OCI-LY7 (cell line): ENCODE measurements around the gene SLCO1A2. TPM values are rescaled to one million over a fixed set of nuclear protein-coding genes. Genes with fewer than 3 reads are reported as not detected.

Experiments
- BruUV-seq: library from RNA; stranded (reverse); fragments of 400-500 nt; replicated peaks from 2 replicates; lab custom pipeline; 2021; lab: Mats Ljungman, UMichigan
- CTCF ChIA-PET: fragments of 300-600 bp; sonication (Branson Sonifier 250); formaldehyde crosslinking; loops from one replicate; lab custom pipeline; 2022; ENCODE audit warnings: antibody characterized with exemption; ENCODE audit not compliant: unreplicated experiment; lab: Charles Lee
- POLR2A ChIA-PET: fragments of 300-600 bp; sonication (Branson Sonifier 250); formaldehyde crosslinking; loops from one replicate; lab custom pipeline; 2022; ENCODE audit warnings: antibody characterized with exemption; lab: Charles Lee
- DNase-seq: peaks from one replicate; pipeline ENCODE4 v3.0.0-alpha.2; 2015; ENCODE audit warnings: low spot score
- H2AFZ ChIP-seq: fragments of 200-600 bp; sonication (generic), shearing (Covaris generic); 2 replicates; pipeline ENCODE4 v1.6.1; 2014; ENCODE audit warnings: mild to moderate bottlenecking, antibody characterized with exemption, low read length, moderate library complexity
- H3K27ac ChIP-seq: fragments of 200-600 bp; sonication (generic); 2 replicates; pipeline ENCODE4 v1.5.1; 2014; ENCODE audit warnings: mixed run types, low read depth, mild to moderate bottlenecking, moderate library complexity, low read length, inconsistent platforms; ENCODE audit not compliant: poor library complexity, severe bottlenecking
- H3K36me3 ChIP-seq: fragments of 200-600 bp; sonication (generic); 2 replicates; pipeline ENCODE4 v1.6.1; 2014; ENCODE audit warnings: mild to moderate bottlenecking, antibody characterized with exemption, low read length, moderate library complexity, mixed read lengths; ENCODE audit not compliant: insufficient read depth
- H3K4me1 ChIP-seq: fragments of 200-600 bp; sonication (generic); 2 replicates; pipeline ENCODE4 v1.5.1; 2014; ENCODE audit warnings: mild to moderate bottlenecking, low read length; ENCODE audit not compliant: insufficient read depth, poor library complexity, severe bottlenecking
- H3K4me2 ChIP-seq: fragments of 200-600 bp; sonication (generic); 2 replicates; pipeline ENCODE4 v1.6.1; 2014; ENCODE audit warnings: mild to moderate bottlenecking, low read length
- H3K4me3 ChIP-seq: fragments of 200-600 bp; sonication (generic); 2 replicates; pipeline ENCODE4 v1.5.1; 2014; ENCODE audit warnings: mild to moderate bottlenecking, low read depth, low read length; ENCODE audit not compliant: poor library complexity, severe bottlenecking
- H3K79me2 ChIP-seq: fragments of 200-600 bp; sonication (generic); 2 replicates; pipeline ENCODE4 v1.6.1; 2016; ENCODE audit warnings: low read depth, mild to moderate bottlenecking, low read length, moderate library complexity, mixed read lengths; ENCODE audit not compliant: insufficient read depth
- H3K9me2 ChIP-seq: fragments of 200-600 bp; sonication (generic); 2 replicates; pipeline ENCODE4 v1.6.1; 2016; ENCODE audit warnings: mild to moderate bottlenecking, low read length, mixed read lengths; ENCODE audit not compliant: insufficient read depth
- H3K9me3 ChIP-seq: fragments of 200-600 bp; sonication (generic); 2 replicates; pipeline ENCODE4 v1.6.1; 2014; ENCODE audit warnings: mild to moderate bottlenecking, mixed run types, low read length, mixed read lengths
- H4K20me1 ChIP-seq: fragments of 200-600 bp; sonication (generic); 2 replicates; pipeline ENCODE4 v1.6.1; 2014; ENCODE audit warnings: mild to moderate bottlenecking, antibody characterized with exemption, low read length, moderate library complexity, mixed read lengths; ENCODE audit not compliant: insufficient read depth
- CTCF ChIP-seq: fragments of 200-600 bp; sonication (generic); conservative IDR thresholded peaks from 2 replicates; pipeline ENCODE4 v1.5.1; 2014; ENCODE audit warnings: mild to moderate bottlenecking, antibody characterized with exemption, low read length, moderate library complexity, mixed read lengths
- EZH2phosphoT487 ChIP-seq: fragments of 200-600 bp; sonication (generic); IDR thresholded peaks from 2 replicates; pipeline ENCODE4 v1.6.1; 2018; ENCODE audit warnings: low read depth, borderline replicate concordance, mild to moderate bottlenecking, mixed run types, antibody characterized with exemption, low read length, moderate library complexity, mixed read lengths
- intact Hi-C: fragments of 100-400 bp; cut with micrococcal nuclease; formaldehyde crosslinking; loops from one replicate; pipeline ENCODE4 v1.10.0; 2022; ENCODE audit not compliant: unreplicated experiment
- total RNA-seq, 2 experiments: library from RNA; depleted of rRNA in 1 of 2; stranded (reverse); fragments of >200 nt in 1 of 2; shearing (Covaris generic) in 1 of 2; gene quantifications; 2 replicates each; pipeline ENCODE4 v1.2.3, GENCODE V29; 2014 to 2022

The SLCO1A2 gene
- total RNA-seq, 2 experiments from 2014 or later = not detected

- Histone ChIP-seq H3K4me2 (no peak overlapping the region), H4K20me1 (no peaks in the 10 kb centered on the region), H3K27ac (no peak overlapping the region), H3K79me2 (no peaks in the 10 kb centered on the region), H3K9me3 (no peaks in the 10 kb centered on the region), H2AFZ (no peak overlapping the region), H3K9me2 (no peaks in the 10 kb centered on the region), H3K36me3 (no peaks in the 10 kb centered on the region), H3K4me1 (no peaks in the 10 kb centered on the region), H3K4me3 (no peak overlapping the region)
- TF ChIP-seq CTCF (no peak), EZH2phosphoT487 (no peak)
- CTCF ChIA-PET = no interaction called here
- BruUV-seq = no TSS peak
- intact Hi-C loops = no loop called here
- POLR2A ChIA-PET = no interaction called here
- no peak for DNase-seq
Measured at GRCh38 chr12:21353948-21354347, 19.2 kb upstream of the SLCO1A2 start.

DNA sequence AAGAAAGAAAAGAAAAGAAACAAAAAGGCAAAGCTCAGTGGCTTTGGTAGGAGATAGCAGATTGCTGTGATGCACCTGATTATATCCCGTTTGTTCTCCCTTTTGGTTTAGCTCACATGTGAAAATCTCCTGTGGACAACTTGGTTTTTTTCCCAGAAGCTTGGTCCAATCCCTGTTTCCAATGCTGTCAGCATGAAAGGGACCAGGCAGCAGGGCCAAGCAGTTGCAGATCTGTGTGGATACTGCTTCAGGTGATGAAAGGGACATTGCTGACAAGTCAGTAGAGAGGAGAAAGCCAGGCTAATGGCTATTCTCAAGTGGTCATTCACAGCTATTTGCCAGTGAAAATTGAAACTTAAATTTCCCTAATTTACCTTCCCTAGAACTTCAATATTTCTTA is 18.8 kb upstream of the SLCO1A2 start:
- Histone ChIP-seq H3K36me3 (no peaks in the 10 kb centered on the region), H3K79me2 (no peaks in the 10 kb centered on the region), H4K20me1 (no peaks in the 10 kb centered on the region), H2AFZ (no peak overlapping the region), H3K27ac (no peak overlapping the region), H3K9me2 (no peaks in the 10 kb centered on the region), H3K9me3 (no peaks in the 10 kb centered on the region), H3K4me3 (no peak overlapping the region), H3K4me1 (no peaks in the 10 kb centered on the region), H3K4me2 (no peak overlapping the region)
- ChIA-PET POLR2A (interaction anchor here (0.7 kb wide), 1 partner anchor 33 kb away, joined by 3 read pairs; no protein-coding TSS in a partner anchor), CTCF (no interaction called here)
- intact Hi-C loops = no loop called here
- no TSS peak for BruUV-seq
- no peak for TF ChIP-seq EZH2phosphoT487
- TF ChIP-seq CTCF = no peak
- no peak for DNase-seq

- no peak overlapping the region for H3K27ac ChIP-seq
- no peak for TF ChIP-seq CTCF
- TF ChIP-seq EZH2phosphoT487 = no peak
- no peak overlapping the region for H3K4me3 ChIP-seq
- intact Hi-C loops = no loop called here
- no TSS peak for BruUV-seq
- ChIA-PET POLR2A (interaction anchor here (0.6 kb wide), 1 partner anchor 1564 kb away, joined by 3 read pairs; no protein-coding TSS in a partner anchor), CTCF (no interaction called here)
- no peaks in the 10 kb centered on the region for H3K9me3 ChIP-seq
- DNase-seq = no peak
- H3K4me1 ChIP-seq = no peaks in the 10 kb centered on the region
- no peaks in the 10 kb centered on the region for H4K20me1 ChIP-seq
- no peaks in the 10 kb centered on the region for H3K9me2 ChIP-seq
- H3K36me3 ChIP-seq = no peaks in the 10 kb centered on the region
- no peaks in the 10 kb centered on the region for H3K79me2 ChIP-seq
- H2AFZ ChIP-seq = no peak overlapping the region
- no peak overlapping the region for H3K4me2 ChIP-seq
Measured at GRCh38 chr12:21350975-21351374, 16.3 kb upstream of the SLCO1A2 start.
